GM06990 (cell line): Measurements from ENCODE around the gene P2RY6.

Source experiments
- DNase-seq: peaks from one replicate; pipeline ENCODE4 v3.0.0-alpha.2; 2011; ENCODE audit not compliant: insufficient read length; ENCODE audit errors: extremely low read depth
- H3K27me3 ChIP-seq: replicated peaks from 2 replicates; pipeline ENCODE4 v1.6.0; 2011; ENCODE audit warnings: low read length; ENCODE audit not compliant: control insufficient read depth, insufficient read depth
- H3K36me3 ChIP-seq: 2 replicates; pipeline ENCODE4 v1.5.1; 2011; ENCODE audit warnings: low read length; ENCODE audit not compliant: control insufficient read depth, insufficient read depth
- H3K4me3 ChIP-seq: replicated peaks from 2 replicates; pipeline ENCODE4 v1.5.1; 2011; ENCODE audit warnings: low read depth, mild to moderate bottlenecking, control low read depth, low read length
- TF ChIP-seq, protein P1 (sequence below): IDR thresholded peaks from 2 replicates; pipeline ENCODE4 v1.5.1; 2011; ENCODE audit warnings: low read length, control low read depth, mild to moderate bottlenecking, inconsistent platforms; ENCODE audit not compliant: insufficient read depth, poor library complexity, severe bottlenecking

Gene P2RY6

DNA sequence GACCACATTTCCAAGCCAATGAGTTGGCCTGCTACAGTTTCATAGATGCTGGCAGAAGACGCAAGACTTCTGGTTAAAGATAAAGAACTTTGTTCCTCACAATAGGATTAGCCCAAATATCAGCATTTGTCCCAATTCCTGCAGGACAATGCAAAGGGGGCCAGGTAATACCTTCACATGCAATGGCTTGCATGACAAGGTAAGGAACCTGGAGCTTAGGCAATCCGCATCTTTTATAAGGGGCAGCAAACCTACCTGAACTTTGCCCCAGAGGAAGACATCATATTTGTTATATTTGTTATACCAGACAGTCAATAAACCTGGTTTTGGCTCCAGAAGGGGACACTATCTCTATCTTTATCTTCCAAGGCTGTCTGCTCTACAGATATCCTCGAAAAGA lies 5.3 kb downstream of the P2RY6 start:
- Histone ChIP-seq H3K27me3 (no peaks in the 10 kb centered on the region), H3K4me3 (no peak overlapping the region), H3K36me3 (no peaks in the 10 kb centered on the region)
- TF ChIP-seq, protein P1, sequence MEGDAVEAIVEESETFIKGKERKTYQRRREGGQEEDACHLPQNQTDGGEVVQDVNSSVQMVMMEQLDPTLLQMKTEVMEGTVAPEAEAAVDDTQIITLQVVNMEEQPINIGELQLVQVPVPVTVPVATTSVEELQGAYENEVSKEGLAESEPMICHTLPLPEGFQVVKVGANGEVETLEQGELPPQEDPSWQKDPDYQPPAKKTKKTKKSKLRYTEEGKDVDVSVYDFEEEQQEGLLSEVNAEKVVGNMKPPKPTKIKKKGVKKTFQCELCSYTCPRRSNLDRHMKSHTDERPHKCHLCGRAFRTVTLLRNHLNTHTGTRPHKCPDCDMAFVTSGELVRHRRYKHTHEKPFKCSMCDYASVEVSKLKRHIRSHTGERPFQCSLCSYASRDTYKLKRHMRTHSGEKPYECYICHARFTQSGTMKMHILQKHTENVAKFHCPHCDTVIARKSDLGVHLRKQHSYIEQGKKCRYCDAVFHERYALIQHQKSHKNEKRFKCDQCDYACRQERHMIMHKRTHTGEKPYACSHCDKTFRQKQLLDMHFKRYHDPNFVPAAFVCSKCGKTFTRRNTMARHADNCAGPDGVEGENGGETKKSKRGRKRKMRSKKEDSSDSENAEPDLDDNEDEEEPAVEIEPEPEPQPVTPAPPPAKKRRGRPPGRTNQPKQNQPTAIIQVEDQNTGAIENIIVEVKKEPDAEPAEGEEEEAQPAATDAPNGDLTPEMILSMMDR: no peak
- no peak for DNase-seq

DNA sequence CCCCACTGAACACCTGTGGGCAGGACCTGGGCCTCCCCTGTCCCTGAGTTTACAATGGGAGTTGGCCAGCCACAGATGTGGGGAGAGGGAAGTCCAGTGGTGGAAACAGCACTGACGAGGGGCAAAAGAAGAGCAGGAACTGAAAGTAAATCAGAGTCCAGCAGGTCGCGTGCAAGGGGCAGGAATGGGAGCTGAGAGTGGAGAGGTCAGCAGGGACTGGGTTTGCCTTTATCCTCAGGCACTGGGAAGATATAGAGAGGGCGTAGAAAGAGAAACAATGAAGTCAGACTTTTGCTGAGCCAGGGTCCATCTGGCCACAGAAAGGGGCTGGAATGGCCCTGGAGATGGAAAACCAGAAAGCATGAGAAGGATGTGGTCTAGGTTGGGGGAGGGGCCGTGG lies 8.5 kb downstream of the P2RY6 start:
- TF ChIP-seq, protein P1: no peak
- DNase-seq: no peak
- Histone ChIP-seq H3K4me3 (no peak overlapping the region), H3K36me3 (no peaks in the 10 kb centered on the region), H3K27me3 (no peaks in the 10 kb centered on the region)

DNA sequence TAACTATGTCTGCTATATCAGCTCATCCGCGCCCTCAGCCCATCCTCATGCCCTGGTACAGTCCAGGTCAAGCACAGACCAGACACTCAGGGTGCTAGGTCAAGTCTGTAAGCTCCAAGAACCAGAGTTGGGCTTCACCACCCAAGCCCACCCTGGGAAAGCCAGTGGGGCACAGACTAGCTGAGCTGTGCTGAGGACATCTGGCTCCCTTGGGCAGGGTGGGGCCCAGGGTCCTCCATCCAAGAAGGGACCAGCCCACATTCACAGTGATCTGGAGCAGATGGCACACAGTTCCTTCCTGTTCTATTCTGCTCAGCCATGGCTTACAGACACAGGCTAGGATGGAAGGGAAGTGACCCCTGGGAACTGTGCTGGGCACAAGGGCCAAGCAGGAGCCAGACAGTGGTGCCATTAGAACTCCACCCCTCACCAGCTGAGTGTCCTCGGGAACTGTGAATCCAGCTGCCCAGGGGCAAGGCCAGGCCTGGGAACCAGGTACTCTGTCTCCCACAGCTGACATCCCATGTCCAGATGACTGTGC lies 9.1 kb downstream of the P2RY6 start:
- Histone ChIP-seq H3K27me3 (no peaks in the 10 kb centered on the region), H3K36me3 (no peaks in the 10 kb centered on the region), H3K4me3 (no peak overlapping the region)
- no peak for DNase-seq
- TF ChIP-seq, protein P1: no peak

DNA sequence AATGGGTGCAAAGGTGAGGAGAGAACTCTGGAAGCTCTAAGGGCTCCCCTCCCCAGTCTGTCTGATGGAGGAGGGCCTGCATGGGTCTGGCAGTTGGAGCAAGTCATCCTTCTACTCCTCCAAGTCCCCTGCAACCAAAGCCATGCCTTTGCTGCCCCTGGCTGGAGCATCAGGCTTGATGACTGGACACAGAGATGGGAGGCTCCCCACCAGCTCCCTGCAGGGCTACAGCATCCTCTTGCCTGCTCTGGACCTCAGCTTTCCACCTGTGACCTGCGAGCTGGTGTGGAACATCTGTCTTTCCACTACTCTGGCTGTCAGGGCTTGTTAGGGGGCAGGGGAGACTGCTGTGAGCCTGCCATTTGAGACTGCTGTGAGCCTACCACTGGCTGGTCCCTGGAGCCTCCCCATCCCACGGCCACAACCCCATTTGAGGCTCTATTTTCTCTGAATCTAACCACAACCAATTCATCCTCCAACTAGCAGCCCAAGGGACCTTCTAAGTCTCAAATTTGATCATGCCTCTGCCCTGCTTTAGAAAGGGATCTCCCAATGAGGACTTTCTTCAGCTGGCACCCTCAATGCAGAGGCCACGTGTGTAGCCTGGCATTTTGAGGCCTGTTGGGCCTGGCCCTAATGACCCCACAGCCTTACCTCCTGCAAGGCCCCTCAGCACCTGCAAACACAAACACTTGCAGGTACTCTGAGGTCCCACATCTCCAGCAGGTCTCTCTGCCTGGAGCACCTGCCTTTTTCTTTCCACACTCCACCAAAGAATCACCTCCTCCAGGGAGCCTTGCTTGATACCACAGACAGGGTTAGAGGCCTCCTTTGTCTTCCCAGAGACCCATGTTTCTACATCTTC lies 9.9 kb downstream of the P2RY6 start:
- Histone ChIP-seq H3K36me3 (no peaks in the 10 kb centered on the region), H3K4me3 (no peak overlapping the region), H3K27me3 (no peaks in the 10 kb centered on the region)
- TF ChIP-seq, protein P1: no peak
- DNase-seq: no peak

DNA sequence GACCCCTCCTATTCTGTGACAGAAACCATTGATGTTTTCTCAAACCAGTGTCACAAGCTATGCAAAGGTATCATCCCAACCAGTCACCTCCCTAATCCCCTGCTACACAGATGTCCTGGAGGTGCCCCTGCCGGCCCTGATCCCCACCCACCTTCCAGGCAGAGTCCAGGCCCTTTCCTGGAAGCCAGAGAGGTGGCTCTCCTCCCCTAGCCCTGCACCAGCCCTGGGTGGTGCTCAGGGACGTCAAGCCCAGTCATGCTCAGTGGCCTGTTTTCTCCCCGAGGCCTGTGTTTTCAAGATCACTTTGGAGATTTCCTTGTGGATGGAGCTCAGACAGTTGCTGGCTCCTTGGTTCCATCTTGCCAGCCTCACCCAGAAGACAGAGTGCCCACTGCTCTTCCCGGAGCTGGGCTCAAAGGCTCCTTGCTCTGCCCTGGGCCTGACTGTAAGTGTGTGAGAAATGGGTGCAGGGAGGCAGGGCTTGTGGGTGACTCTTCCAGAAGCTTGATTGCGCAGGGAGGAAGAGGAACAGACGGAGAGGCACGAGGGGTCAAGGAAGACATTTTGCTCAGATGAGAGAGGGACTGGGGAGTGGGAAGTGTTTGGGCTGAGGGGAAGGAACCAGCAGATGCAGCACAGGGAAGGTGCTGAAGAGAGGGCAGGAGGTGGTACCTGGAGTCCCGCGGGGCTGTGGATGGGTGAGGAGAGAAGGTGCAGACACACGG lies 11.3 kb downstream of the P2RY6 start:
- Histone ChIP-seq H3K4me3 (no peak overlapping the region), H3K27me3 (no peaks in the 10 kb centered on the region), H3K36me3 (no peaks in the 10 kb centered on the region)
- TF ChIP-seq, protein P1: no peak
- no peak for DNase-seq
